ENCODE measurements around the gene TNFAIP2. TPM values are rescaled to one million over a fixed set of nuclear protein-coding genes. Genes with fewer than 3 reads are reported as not detected.

The TNFAIP2 gene
- total and polyA plus RNA-seq, 4 donors: 65.6 to 519 (median 226) TPM

- H3K36me3 ChIP-seq (ENCODE audit: control insufficient read depth in 4 of 4, insufficient read depth in 4 of 4, low read length in 4 of 4): peaks cover 0 to 39% (median 11%) of the 10 kb centered on the region in 4 donors
- WGBS, 2 donors: 92 to 96% methylated on average over 13 to 14 of the region's 14 CpGs
- ATAC-seq (ENCODE audit: insufficient read depth, low FRiP score): no peak
These were observed 11.7 kb downstream of the TNFAIP2 start for GRCh38 chr14:103134919-103135318.

DNA sequence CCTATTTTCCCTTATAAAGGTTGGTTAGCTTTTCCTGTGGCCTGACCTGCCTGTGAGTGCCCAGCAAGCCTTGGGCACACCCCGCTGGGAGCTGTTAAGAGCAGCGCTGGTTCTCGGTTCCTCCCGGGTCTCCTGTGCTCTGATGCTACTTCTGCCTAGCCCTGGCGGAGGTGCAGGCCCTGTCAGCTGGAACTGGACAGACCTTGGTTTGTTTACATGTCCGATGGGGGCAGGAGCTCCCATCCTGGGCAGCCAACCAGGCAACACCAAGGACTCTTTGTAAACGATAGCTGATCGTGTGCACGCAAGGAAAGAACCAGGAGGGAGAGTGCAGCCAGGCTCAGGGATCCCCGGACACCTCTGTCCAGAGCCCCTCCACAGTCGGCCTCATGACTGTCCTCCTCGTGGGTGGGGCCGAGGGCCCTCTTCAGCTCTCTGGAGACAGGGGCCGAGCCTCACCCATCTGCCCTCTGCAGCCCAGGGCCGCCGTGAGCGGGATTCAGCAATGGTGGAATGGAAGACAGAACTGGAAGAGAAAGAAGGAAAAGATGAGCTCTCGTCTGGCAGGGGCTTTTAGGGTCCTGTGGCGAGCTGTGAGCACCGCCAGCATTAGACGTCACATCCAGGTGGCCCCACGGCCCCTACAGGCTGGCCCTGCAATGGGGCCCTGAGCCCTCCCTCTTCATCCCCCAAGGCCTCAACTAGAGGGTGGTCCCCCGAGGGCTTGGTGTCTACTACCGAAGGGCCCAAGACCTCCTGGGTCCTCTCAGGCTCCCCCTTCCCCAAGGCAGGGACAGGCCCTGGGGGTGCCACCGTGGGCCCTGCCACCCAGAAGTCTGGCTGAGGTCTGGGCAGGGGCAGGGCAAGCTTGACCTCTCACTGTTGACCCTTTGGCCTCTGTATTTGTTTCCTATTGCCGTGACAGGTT, 12.3 kb downstream of the TNFAIP2 start:
- Histone ChIP-seq H3K4me1 (ENCODE audit: control insufficient read depth in 5 of 5, insufficient read depth in 5 of 5, low read length in 5 of 5) (peaks cover 0 to 18% (median 9%) of the 10 kb centered on the region in 5 donors), H3K27me3 (ENCODE audit: control insufficient read depth in 3 of 3, insufficient read depth in 3 of 3, low read length in 2 of 3) (no peaks in the 10 kb centered on the region), H3K4me3 (no peak overlapping the region), H3K36me3 (ENCODE audit: control insufficient read depth in 4 of 4, insufficient read depth in 4 of 4, low read length in 4 of 4) (peaks cover 0 to 34% (median 11%) of the 10 kb centered on the region in 4 donors), H3K9me3 (ENCODE audit: control insufficient read depth in 4 of 4, insufficient read depth in 3 of 4, low read length in 3 of 4) (no peaks in the 10 kb centered on the region), H3K9ac (ENCODE audit: insufficient read depth in 1 of 2, low read length in 2 of 2) (no peak overlapping the region), H3K27ac (ENCODE audit: low read depth in 1 of 2, low read length in 1 of 2) (no peak overlapping the region)
- DNase-seq (peak in 1 of 3 donors; percentile 11), ATAC-seq (ENCODE audit: insufficient read depth, low FRiP score) (no peak)
- WGBS, 2 donors: 87 to 90% methylated on average over 26 of the region's 26 CpGs
- no peak for TF ChIP-seq CTCF (IDR thresholded peaks at IDR 0.05; ENCODE audit: control extremely low read depth, extremely low read depth)

More at GRCh38 chr14:103134919-103135318, 11.7 kb downstream of the TNFAIP2 start:
- H3K4me3 ChIP-seq: no peak overlapping the region
- no peaks in the 10 kb centered on the region for H3K9me3 ChIP-seq (ENCODE audit: control insufficient read depth in 4 of 4, insufficient read depth in 3 of 4, low read length in 3 of 4)
- peaks cover 0 to 19% (median 9%) of the 10 kb centered on the region in 5 donors for H3K4me1 ChIP-seq (ENCODE audit: control insufficient read depth in 5 of 5, insufficient read depth in 5 of 5, low read length in 5 of 5)
- no peaks in the 10 kb centered on the region for H3K27me3 ChIP-seq (ENCODE audit: control insufficient read depth in 3 of 3, insufficient read depth in 3 of 3, low read length in 2 of 3)
- H3K9ac ChIP-seq (ENCODE audit: insufficient read depth in 1 of 2, low read length in 2 of 2): no peak overlapping the region
- DNase-seq: peak in 1 of 3 donors; percentile 4
- no peak overlapping the region for H3K27ac ChIP-seq (ENCODE audit: low read depth in 1 of 2, low read length in 1 of 2)
- no peak for TF ChIP-seq CTCF (IDR thresholded peaks at IDR 0.05; ENCODE audit: control extremely low read depth, extremely low read depth)

- Histone ChIP-seq H3K4me3 (no peak overlapping the region), H3K36me3 (ENCODE audit: control insufficient read depth in 4 of 4, insufficient read depth in 4 of 4, low read length in 4 of 4) (peaks cover 0 to 27% (median 11%) of the 10 kb centered on the region in 4 donors), H3K27me3 (ENCODE audit: control insufficient read depth in 3 of 3, insufficient read depth in 3 of 3, low read length in 2 of 3) (no peaks in the 10 kb centered on the region), H3K9ac (ENCODE audit: insufficient read depth in 1 of 2, low read length in 2 of 2) (no peak overlapping the region), H3K27ac (ENCODE audit: low read depth in 1 of 2, low read length in 1 of 2) (no peak overlapping the region), H3K9me3 (ENCODE audit: control insufficient read depth in 4 of 4, insufficient read depth in 3 of 4, low read length in 3 of 4) (no peaks in the 10 kb centered on the region), H3K4me1 (ENCODE audit: control insufficient read depth in 5 of 5, insufficient read depth in 5 of 5, low read length in 5 of 5) (peaks cover 0 to 9% (median 6%) of the 10 kb centered on the region in 5 donors)
- TF ChIP-seq CTCF (IDR thresholded peaks at IDR 0.05; ENCODE audit: control extremely low read depth, extremely low read depth): no peak
- DNase-seq (peak in 1 of 3 donors; percentile 10), ATAC-seq (ENCODE audit: insufficient read depth, low FRiP score) (peak; percentile 46)
- WGBS, 2 donors: 62 to 74% methylated on average over 20 of the region's 20 CpGs
These were observed 13.4 kb downstream of the TNFAIP2 start for GRCh38 chr14:103136388-103137271.
